Measurements from ENCODE around the gene SRI.
A peak's percentile ranks its signal among the peaks of the same experiment; 100 is the strongest.

The SRI gene

DNA sequence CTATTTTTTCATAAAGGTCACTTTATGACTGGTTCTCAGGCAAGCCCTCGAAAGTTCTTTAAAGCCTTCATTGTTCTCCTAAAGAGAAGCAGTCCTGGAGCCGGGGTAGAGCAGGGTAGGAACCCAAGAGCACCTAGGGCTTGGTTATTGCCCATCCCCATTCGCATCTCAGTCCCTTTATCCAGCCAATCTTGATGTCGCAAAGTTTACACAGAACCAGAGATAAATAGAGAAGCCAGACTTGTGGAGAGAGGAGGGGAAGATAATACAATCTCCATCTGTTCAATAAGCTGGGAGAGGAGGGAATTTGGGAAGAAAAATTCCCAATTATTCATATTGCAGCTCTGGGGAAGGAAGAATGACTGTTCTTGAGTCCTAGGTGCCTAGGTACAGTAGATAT lies 6.4 kb upstream of the SRI start:
- DNase-seq (ENCODE audit: low read depth in 3 of 3, low spot score in 1 of 3) = no peak

DNA sequence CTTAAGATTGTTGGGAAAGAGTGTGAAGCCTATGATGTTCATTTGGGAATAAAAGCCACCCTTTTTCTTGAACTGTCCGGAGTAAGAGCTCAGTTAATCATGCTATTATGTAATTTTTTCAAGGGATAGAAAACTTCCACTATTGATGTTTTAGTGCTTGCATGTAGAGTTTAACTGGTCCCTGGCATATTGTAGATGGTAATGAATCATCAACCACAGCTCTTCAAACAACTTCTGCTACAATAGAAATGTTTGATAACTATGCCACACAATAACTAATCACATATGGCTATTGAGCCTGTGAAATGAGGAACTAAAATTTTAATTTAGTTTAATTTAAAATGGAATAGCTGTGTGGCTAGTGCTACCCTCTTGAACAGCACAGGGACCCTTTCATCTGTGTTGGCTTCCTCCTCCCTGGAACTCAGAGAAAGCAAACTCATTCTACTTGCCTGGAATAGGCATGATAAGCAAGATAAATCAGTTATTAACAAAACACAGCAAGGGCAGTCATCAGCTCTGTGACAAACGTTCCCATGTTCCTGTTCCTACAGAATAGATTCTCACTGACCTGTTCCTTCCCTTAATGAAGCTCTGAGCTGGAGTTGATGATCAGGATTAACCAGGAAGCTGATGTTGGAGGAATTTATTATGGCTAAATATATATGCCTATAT lies 4.9 kb upstream of the SRI start:
- DNase-seq (ENCODE audit: low read depth in 3 of 3, low spot score in 1 of 3) = no peak

DNA sequence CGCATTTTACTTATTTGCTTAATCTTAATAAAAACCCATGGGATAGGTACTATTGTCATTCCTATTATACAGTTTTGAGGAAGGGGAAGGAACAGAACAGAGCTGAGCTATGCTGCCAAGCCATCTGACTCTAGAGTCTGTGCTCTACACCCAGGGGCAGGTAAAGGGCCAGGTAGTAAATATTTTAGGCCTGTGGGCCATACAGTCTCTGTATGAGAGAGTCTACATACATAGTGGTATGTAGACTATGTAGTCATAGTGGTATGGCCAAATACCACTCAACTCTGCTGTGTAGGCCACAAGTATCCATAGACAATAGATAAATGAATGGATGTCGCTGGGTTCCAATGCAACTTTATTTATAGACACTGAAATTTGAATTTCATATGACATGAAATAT lies 3.4 kb upstream of the SRI start:
- no peak for DNase-seq (ENCODE audit: low read depth in 3 of 3, low spot score in 1 of 3)

DNA sequence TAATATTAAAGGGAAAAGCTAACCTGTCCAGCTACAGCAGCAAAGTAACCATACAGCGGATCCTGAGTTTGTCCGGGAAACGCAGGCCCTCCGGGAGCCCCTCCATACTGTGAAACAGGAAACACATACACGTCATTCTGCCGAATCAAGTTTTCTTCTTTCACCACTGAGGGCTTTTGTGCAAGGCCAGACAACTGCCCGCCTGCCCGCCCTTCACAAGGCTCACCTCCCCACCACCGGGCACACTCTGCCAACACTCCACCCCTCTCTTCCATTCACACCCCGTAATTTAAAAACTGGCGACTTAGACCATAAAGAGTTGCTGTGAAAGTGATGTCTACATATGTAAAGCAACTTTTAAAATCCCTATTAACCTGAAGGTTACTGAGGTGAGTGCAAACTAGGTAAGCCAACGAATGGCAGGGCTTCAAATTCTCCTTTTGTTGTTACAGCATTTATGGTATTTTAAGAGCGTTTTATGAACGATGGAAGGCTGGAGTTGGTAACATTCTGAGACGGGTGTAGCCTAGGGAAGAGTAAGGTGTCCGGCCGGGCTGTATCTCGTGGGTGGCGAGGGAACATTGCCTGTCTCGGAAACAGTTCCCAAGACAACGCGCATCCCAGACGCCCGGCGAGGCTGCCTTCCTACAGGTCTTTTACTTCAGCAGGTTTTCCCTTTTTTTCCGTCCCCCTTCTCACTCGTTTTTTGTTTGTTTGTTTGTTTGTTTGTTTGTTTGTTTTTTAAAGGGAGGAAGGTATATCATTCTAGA lies 817 bp downstream of the SRI start:
- DNase-seq (ENCODE audit: low read depth in 3 of 3, low spot score in 1 of 3) = peak in 1 of 3 donors; percentile 4

DNA sequence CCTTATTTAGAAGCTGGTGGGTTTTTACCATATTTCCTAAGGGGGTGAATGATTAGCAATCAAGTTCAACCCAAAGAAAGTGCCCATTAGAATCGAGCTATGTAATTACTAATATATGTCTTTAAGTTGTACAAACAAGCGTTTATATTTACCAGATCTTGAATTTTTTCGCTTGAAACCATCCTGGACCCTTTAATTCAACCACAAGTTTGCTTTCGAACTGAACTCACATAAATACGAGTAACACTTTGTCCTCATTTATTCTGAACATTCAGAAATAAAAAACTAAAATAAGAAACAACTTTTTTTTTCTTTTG lies 1.5 kb downstream of the SRI start:
- DNase-seq (ENCODE audit: low read depth in 3 of 3, low spot score in 1 of 3) = no peak

DNA sequence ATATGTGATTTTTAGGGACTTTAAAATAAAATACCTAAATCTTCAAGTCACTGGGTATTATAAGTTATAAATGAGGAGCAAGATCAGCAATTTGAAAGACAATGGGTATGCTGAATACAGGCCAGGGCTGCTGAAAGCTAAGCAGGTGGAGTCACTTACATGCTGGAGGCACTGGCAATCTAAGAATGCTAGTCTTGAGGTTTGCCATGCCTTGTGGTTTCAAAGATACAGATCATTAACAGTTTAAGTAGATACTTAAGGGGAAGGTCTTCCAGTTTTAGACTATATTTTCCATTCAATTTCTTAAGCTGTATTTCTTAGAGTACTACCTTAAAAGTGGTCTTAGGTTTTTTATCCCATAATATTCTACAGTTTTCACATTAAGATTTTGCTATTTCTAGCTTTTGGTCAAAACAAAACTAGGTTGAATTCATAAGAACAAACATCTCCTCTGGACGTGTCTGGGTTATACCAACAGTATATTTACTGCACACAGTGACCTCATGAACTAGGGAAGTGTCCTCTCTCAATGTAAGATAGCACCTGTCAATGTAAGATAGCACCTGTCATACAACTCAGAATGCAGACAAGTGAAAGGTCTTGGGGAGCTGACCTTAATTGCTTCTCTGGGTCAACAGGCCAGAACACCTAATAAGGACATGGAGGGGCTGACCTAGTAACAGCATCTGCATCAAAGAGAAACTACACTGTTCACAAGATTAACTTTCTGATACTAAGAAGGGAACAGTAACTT lies 2.0 kb downstream of the SRI start:
- no peak for DNase-seq (ENCODE audit: low read depth in 3 of 3, low spot score in 1 of 3)

DNA sequence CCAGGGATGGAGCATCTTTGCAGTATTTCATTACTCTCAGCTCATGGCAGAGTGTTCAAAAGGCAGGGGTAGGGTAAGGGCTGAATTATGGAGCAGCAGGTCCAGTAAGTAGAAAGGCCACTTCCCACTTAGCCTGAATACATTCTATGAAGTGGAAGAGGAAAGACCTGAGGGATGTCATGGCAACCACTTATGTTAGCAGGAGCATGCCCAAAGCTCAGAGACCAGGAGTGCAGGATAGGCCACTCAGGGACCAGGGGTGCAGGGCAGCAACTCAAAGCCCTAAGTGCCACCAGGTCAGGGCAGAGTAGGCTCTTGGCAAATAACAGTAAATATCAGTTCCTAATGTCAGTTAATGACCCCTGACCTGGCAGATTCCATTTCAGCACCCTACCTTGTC lies 3.6 kb downstream of the SRI start:
- DNase-seq (ENCODE audit: low read depth in 3 of 3, low spot score in 1 of 3) = no peak

DNA sequence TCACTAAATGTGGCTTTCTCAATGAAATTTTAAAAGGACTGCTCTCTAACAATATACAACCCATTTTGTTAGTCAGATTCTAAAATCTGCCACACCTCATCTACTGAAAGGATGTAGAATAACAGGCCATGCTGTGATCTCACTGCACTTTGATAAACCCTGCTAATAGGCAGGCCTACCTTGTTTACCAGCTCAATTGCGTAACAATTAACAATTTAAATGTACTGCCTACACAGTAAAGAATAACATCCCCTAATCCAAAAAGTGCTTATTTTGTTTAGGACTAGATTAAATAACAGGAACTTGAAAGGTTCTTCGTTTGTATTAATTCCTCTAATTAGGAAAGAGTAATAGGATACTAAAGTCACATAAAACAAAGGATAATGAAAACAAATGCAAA lies 4.5 kb downstream of the SRI start:
- DNase-seq (ENCODE audit: low read depth in 3 of 3, low spot score in 1 of 3) = no peak

DNA sequence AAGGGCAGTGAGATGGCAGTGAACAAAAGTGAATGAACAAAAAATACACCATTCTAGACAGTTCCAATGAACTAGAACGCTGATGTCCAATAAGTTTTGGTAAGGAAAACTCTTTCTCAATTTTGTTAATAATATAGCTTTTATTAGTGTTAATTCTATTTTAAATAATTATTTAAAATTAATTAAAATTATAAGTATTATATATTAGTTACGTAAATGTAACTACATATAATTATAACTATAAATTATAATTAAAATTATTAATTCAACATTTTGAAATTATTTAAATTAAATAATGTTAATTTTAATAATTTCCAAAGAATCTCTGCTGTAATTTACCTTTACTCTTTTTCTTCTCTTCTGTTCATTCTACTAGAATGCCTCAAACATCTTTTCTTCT lies 5.4 kb downstream of the SRI start:
- DNase-seq (ENCODE audit: low read depth in 3 of 3, low spot score in 1 of 3) = no peak

DNA sequence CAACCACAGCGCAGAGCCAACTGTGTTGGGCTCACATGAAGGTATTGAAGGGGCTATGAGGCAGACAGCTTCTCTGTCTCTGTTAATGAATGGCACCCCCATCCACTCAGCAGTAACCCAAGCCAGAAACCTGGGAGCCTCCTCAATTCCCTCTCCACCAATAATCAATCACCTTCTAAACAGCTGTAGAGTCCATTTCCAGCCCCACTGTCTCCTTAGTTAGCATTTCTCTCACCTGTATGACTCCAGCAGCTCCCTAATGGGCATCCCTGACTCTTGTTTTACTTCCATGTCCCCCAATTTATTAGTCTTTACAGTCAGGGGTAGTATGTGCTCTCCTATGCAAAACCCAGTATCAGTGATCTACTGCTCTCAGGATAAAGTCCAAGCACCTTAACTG lies 6.9 kb downstream of the SRI start:
- no peak for DNase-seq (ENCODE audit: low read depth in 3 of 3, low spot score in 1 of 3)

DNA sequence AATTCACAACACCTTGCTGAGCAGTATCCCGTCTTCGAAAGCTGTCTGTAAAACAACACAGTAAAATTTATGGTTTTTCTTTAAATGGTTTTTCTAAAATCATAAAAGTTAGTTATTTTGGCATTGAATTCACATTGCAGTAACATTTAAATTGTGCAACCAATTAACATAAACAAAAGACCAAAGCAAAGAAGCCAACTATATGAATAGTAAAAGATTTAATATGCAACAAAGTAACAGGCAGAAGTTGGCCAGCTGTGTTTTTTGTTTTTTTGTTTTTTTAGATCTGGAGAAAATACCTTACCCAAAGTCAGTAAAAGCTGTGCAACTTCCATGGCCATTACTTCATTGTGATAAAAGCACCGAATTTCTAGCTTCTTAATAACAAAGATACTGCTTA lies 11.3 kb downstream of the SRI start:
- no peak for DNase-seq (ENCODE audit: low read depth in 3 of 3, low spot score in 1 of 3)

DNA sequence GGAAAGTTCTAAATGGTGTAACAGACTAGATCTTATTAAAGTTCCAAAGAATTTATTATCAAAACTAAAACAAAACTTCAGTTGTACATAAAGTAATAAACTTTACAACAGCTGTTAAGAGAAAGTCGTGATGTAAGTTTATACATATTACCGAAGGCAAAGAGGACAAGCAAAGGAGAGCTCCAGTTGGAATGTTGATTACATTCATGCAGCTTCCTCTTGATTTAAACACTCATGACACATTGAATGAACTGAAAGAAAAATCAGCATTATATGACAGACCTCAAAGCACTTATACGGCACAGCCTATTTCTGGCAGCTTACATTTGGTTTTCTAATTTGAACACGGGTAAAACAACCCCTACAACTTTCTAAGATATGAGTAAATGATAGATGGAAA lies 13.6 kb downstream of the SRI start:
- DNase-seq (ENCODE audit: low read depth in 3 of 3, low spot score in 1 of 3) = no peak

DNA sequence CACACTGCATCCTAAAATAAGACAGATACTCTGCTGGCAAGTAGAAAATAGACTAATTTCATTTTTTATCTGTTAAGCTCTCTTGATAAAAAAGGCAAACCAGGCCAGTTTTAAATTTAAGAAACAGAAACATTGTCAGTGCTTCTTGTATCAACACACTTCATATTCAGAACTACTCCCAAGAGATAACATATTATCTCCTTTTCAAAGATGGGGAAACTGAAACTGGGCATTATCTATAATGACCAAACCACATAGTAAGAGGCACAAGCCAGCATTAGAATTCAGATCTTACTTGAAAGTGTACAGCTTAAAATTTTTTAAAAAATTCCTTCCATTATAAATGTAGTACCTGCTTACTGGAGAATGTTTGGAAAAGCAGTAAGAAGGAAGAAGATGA lies 14.7 kb downstream of the SRI start:
- no peak for DNase-seq (ENCODE audit: low read depth in 3 of 3, low spot score in 1 of 3)

DNA sequence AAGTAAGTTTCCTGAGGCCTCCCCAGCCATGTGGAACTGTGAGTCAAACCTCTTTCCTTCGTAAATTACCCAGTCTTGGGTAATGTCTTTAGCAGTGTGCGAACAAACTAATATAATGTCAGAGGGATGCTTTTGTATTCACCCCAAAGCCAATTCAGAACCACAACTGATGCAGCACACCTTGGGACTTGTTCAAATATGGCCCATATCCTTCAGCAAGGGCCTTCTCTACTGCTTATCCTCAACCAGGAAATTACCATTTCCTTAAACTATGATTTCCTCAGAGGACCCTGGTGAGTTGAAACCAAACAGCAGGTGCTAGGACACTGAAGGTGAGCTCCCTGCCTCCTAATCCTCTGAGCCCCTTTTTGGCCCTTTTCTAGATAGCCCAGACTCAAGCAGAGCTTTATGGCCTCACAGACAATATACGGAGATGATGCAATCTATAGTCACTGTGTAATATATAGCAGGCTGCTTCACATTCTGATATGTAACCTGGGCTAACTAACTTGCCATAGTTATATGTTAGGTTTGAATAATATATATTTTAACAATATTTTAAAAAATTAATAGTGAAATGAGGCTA lies 15.2 kb downstream of the SRI start:
- no peak for DNase-seq (ENCODE audit: low read depth in 3 of 3, low spot score in 1 of 3)

DNA sequence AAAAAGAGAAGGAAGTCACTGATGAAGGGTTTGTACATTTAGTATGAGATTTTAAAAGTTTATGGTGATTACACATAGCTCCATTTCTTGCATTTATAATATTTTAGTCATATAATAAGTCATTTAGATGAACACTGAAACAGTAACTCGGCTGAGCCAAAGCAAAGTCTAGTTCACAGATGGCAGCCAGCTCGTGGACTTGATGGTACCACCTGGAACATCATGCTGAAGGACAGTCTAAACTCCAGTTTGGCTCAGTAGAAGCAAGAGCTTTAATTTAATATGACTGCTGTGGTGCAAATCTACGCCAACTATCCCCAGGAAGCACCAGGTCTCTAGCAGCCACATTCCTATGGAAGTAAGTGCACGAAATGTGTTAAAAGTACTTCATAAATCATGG lies 16.4 kb downstream of the SRI start:
- no peak for DNase-seq (ENCODE audit: low read depth in 3 of 3, low spot score in 1 of 3)

DNA sequence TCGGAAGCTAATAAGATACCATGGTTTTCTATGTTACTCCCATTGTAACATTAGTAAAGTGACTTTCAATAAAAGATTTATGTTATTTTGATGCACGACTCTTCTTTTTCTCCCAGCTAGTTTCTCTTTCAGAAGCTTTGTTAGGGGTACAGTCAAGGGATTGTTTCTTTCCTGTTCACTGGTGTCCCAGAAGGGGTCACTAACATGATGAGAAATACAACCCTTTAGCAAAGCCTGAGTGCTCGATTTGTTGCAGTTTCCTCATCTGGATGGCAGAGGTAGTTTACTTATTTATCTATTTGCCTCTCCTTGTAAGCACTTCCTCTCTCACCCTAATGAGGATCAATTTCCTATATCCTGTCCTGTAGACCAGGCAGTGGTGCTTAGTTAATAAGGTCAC lies 17.0 kb downstream of the SRI start:
- DNase-seq (ENCODE audit: low read depth in 3 of 3, low spot score in 1 of 3) = no peak

DNA sequence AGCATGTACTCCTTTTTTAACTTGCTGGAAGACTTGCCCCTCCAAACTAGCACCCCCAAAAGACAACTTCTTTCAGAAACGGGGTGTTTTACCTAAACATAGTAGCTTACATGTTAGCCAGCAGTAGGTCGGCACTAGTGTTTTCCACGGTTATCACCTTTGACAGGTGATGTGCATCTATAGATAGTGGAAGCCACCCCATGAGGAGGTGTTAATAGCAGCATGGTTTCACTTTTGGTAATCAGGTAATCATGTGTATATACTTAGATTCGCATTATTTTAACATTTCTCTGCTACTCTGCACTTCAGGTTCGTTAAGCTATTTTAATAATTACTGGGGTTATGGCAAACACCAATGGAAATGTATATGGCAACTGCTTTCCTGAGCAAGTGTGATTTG lies 17.6 kb downstream of the SRI start:
- DNase-seq (ENCODE audit: low read depth in 3 of 3, low spot score in 1 of 3) = no peak

DNA sequence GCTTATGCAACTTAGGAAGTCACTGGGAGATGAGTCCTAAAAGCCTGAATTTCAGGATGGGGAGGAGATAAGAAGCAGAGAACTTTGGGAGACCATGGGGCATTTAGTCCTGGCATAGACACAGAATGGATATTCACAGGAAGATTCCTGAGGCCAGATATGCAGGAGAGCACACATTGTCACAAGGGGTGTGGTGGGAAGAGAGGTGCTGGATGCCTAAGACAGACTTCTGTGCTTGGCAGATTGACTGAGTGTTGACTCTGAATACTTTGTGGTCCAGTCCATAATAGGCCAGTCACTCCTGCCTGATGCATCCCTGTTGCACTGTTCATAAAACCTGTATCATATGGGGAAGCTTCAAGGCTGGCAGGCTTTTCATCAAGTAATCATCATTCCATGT lies 18.5 kb downstream of the SRI start:
- no peak for DNase-seq (ENCODE audit: low read depth in 3 of 3, low spot score in 1 of 3)

DNA sequence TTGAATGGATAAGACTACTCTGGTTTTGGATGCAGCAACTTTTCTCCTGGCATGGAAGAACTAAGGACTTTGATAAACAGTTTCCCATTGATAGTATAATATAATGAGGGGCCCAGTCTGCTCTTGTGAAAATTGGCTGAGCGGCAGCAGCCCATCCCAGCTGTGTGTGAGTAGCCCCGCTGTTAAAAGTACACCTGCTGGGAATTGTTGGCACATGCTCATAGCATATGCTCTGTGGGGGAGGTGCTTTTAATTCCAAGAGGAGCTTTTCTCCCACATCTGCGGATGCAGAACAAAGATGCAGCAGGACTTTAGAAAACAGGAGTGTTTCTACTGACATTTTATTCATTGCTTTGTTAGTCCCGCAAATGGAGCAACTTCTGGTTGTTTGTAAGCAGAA lies 19.0 kb downstream of the SRI start:
- no peak for DNase-seq (ENCODE audit: low read depth in 3 of 3, low spot score in 1 of 3)

DNA sequence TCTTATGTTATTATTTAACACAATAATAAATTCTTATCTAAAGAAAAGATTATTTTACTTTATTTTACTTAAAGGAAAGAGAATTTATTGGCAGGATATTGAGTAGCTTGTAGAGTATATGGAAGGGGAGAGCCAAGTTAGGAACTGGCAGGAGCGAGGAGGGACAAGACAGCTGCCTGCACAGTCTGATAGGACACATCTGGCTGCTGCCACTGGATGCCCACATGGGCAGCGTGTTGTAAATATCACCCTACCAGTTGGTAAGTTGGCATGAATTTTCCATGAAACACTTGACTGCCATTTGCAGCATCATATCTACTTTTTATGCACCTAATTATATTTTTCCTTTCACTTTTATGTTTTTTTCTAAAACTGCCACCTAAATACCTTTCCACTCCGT lies 19.6 kb downstream of the SRI start:
- DNase-seq (ENCODE audit: low read depth in 3 of 3, low spot score in 1 of 3) = no peak

DNA sequence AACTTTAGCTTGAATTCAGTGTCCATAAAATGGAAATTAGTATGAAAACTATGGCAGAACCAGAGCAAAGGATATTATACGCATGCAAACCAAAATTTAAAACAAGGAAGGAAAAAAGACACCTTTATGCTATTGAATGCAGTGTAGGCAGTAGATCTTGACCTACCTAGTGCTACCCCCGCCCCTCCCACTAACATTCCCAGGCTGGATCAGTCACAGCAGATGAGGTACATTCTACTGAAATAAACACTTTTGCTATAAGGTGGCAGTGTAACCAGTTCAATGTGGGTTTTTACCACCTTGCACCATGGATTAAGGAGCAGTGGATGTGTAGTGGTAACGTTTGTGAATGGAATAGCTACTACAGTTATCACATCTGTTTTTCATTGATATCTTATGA lies 27.9 kb downstream of the SRI start:
- no peak for DNase-seq (ENCODE audit: low read depth in 3 of 3, low spot score in 1 of 3)

DNA sequence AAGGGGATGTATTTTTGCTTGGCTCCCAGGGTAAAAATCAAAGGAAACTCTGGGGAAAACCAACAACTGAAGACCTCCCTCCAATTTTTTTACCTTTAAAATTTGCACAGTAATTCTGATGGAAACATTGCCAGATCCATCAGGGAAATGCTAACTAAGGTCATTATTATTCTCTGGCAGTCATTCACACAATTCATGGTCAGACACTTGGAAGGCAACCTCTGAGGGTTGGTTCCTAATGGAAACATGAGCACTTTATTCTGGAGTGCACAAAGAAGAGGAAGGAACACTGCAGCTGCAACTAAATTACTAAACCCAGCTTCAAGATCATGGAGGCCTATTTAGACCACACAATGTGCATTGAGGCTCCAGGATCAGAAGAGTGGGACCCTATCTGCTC lies 34.2 kb downstream of the SRI start:
- no peak for DNase-seq (ENCODE audit: low read depth in 3 of 3, low spot score in 1 of 3)
